HUES48 (cell line): ENCODE measurements around the gene VSIG10L.
A peak's percentile ranks its signal among the peaks of the same experiment; 100 is the strongest.

Source experiments
- H3K27ac ChIP-seq: one replicate; pipeline ENCODE4 v1.7.0; 2013; ENCODE audit warnings: low read depth, low read length, inconsistent platforms
- H3K27me3 ChIP-seq: 2 replicates; pipeline ENCODE4 v1.6.1; 2013; ENCODE audit warnings: mild to moderate bottlenecking, low read length; ENCODE audit not compliant: control insufficient read depth, insufficient read depth
- H3K36me3 ChIP-seq: 2 replicates; pipeline ENCODE4 v1.6.1; 2013; ENCODE audit warnings: low read length; ENCODE audit not compliant: control insufficient read depth, insufficient read depth
- H3K4me1 ChIP-seq: 2 replicates; pipeline ENCODE4 v1.6.1; 2013; ENCODE audit warnings: mild to moderate bottlenecking, low read length; ENCODE audit not compliant: control insufficient read depth, insufficient read depth
- H3K4me3 ChIP-seq: 2 replicates; pipeline ENCODE4 v1.5.1; 2013; ENCODE audit warnings: mild to moderate bottlenecking, low read depth, low read length
- H3K9ac ChIP-seq: 2 replicates; pipeline ENCODE4 v1.6.1; 2013; ENCODE audit warnings: mild to moderate bottlenecking, low read depth, low read length, moderate library complexity
- H3K9me3 ChIP-seq: 2 replicates; pipeline ENCODE4 v1.6.1; 2013; ENCODE audit warnings: low read length; ENCODE audit not compliant: control insufficient read depth, insufficient read depth

Gene VSIG10L

DNA sequence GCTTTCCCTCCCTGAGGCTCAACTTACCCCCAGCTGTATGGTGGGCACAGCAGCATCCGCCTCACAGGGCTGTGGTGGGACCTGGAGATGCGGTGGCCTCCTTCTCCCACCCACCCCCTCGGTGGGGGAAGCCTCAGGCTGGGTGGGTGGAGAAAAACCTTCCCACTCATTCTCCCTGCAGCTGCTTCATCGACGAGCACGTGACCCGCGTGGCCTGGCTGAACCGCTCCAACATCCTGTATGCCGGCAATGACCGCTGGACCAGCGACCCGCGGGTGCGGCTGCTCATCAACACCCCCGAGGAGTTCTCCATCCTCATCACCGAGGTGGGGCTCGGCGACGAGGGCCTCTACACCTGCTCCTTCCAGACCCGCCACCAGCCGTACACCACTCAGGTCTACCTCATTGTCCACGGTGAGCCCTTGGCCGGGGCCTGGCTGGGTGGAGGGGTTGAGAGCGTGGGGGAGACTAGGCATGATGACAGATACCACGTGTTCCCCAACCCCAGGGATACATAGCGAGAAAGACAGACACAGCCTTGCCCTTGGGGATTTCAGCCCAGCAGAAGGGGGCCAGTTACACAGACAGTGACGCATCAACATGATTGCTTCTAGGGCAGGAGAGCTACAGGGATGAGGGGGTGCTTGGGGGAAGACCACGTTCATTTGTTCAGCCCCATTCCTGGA is 18.3 kb downstream of the VSIG10L start:
- Histone ChIP-seq H3K4me1 (peaks cover 4% of the 10 kb centered on the region; the same call in 1 of the 2 replicates), H3K36me3 (0 out of 2 replicates have a peak, but pooled peaks cover 4% of the 10 kb centered on the region), H3K9me3 (no peaks in the 10 kb centered on the region), H3K4me3 (no peak overlapping the region), H3K27me3 (peaks cover 7% of the 10 kb centered on the region), H3K9ac (no peak overlapping the region), H3K27ac (no peak overlapping the region)

DNA sequence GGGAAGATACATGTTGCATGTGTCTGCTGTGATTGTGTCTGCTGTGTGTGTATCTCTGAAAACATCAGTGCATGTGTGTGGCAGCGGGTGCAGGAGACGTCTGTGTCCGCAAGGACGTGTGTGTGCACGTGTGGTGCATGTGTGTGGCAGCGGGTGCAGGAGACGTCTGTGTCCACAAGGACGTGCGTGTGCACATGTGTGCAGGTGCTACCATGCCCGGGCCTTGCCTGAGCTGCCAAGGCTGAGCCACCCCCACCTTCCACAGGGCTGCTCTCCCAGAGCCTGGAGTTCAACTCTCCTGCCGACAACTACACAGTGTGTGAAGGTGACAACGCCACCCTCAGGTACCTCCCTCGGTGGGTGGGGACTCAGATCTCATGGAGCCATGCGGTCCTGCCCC is 20.1 kb downstream of the VSIG10L start:
- Histone ChIP-seq H3K9ac (no peak overlapping the region), H3K27me3 (no peaks in the 10 kb centered on the region), H3K9me3 (no peaks in the 10 kb centered on the region), H3K27ac (no peak overlapping the region), H3K36me3 (0 out of 2 replicates have a peak, but pooled peaks cover 4% of the 10 kb centered on the region), H3K4me3 (no peak overlapping the region), H3K4me1 (no peaks in the 10 kb centered on the region)

GRCh38 chr19:51320280-51320657 is 21.7 kb downstream of the VSIG10L start:
- H3K27ac ChIP-seq = no peak overlapping the region
- H3K36me3 ChIP-seq = 0 out of 2 replicates have a peak, but pooled peaks cover 4% of the 10 kb centered on the region

GRCh38 chr19:51319649-51320279 is 22.2 kb downstream of the VSIG10L start:
- Histone ChIP-seq H3K9me3 (no peaks in the 10 kb centered on the region), H3K4me1 (no peaks in the 10 kb centered on the region), H3K36me3 (0 out of 2 replicates have a peak, but pooled peaks cover 4% of the 10 kb centered on the region), H3K27ac (no peak overlapping the region), H3K4me3 (no peak overlapping the region), H3K27me3 (no peaks in the 10 kb centered on the region), H3K9ac (no peak overlapping the region)

More at GRCh38 chr19:51320280-51320657, 21.7 kb downstream of the VSIG10L start:
- H3K4me3 ChIP-seq = no peak overlapping the region
- no peak overlapping the region for H3K9ac ChIP-seq
- no peaks in the 10 kb centered on the region for H3K9me3 ChIP-seq
- H3K27me3 ChIP-seq = no peaks in the 10 kb centered on the region
- H3K4me1 ChIP-seq = no peaks in the 10 kb centered on the region

DNA sequence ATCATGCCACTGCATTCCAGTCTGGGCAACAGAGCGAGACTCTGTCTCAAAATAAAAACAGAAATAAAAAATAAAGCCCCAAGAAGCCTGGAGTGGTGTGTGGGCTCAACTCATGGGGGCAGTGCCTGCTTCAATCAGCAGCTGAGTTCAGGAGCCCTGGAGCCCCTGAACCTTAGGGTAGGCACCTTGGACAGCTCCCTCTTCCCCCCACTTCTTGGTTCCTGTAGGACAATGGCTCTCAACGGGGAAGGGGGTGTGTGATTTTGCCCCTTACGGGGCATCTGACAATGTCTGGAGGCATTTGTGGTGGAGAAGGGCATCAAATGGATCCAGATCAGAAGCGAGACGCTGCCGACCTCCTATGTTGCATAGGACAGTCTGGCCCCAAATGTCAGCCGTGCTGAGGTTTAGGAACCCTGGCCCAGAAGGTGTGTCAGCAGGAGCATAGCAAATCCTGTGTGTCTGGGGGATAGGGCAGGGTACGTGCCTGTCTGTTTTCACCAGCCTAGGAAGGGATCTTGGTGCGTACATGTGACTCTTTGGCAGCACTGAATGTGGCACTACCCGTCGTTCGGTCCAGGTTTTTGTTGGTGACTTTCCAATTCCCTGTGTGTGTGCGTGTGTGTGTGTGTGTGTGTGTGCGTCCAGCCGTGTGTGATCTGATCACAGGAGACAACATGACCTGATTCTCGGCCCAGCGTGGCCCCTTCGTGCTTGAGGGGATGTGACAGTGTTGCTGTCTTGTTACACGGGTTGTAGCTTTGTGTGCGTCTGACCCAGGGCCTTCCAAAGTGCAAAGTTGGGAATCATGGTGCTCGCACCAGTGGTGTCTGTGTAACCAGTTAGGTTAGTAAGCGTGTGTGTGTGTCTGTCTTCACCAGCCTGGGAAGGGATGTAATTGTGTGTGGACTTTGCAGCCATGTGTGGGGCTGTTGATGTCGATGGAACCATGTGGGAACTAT is 23.0 kb downstream of the VSIG10L start:
- Histone ChIP-seq H3K4me3 (no peak overlapping the region), H3K27me3 (no peaks in the 10 kb centered on the region), H3K36me3 (0 out of 2 replicates have a peak, but pooled peaks cover 1% of the 10 kb centered on the region), H3K4me1 (no peaks in the 10 kb centered on the region), H3K27ac (no peak overlapping the region), H3K9me3 (no peaks in the 10 kb centered on the region), H3K9ac (no peak overlapping the region)

DNA sequence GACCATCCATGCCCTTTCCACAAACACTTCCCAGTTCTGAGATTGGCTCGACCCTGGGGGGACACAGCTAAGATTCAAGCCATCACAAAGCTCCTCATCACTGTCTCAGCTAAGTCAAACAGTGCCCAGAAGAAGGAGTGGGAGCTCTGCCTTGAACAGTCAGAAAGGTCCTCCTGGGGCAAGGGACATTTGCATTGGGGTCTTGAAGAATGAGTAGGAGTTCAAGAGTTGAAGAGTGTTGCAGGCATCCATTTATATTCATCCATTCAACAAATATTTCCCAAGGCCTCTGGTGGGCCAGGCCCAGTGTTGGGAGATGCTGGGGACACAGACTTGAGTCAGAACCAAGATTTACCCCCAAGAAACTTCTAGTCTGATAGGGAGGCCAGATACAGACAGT is 24.0 kb downstream of the VSIG10L start:
- no peak overlapping the region for H3K9ac ChIP-seq
- no peaks in the 10 kb centered on the region for H3K4me1 ChIP-seq
- H3K9me3 ChIP-seq = no peaks in the 10 kb centered on the region
- H3K36me3 ChIP-seq = no peaks in the 10 kb centered on the region
- no peaks in the 10 kb centered on the region for H3K27me3 ChIP-seq
- no peak overlapping the region for H3K4me3 ChIP-seq
- H3K27ac ChIP-seq = no peak overlapping the region

GRCh38 chr19:51317376-51317775 is 24.6 kb downstream of the VSIG10L start:
- Histone ChIP-seq H3K9me3 (no peaks in the 10 kb centered on the region), H3K27me3 (no peaks in the 10 kb centered on the region), H3K4me1 (peaks cover 2% of the 10 kb centered on the region)

DNA sequence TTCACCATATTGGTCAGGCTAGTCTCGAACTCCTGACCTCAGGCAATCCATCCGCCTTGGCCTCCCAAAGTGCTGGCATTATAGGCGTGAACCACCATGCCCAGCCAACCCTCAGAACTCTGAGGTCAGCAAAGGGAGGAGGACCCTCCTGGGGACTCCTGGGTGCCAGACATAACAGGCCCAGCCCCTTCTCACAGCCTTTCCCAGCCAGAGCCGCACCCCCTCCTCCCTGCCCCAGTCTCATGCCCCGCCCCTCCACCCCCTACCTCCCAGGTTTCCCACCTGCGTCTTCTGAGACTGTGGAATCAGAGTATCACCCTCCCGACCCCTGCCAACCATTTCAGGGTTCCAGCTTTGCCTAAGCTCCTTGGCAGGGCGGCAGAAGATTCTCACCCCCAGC is 25.3 kb downstream of the VSIG10L start:
- no peak overlapping the region for H3K27ac ChIP-seq
- H3K9ac ChIP-seq = no peak overlapping the region
- H3K36me3 ChIP-seq = no peaks in the 10 kb centered on the region
- H3K4me1 ChIP-seq = peaks cover 4% of the 10 kb centered on the region
- no peaks in the 10 kb centered on the region for H3K27me3 ChIP-seq
- H3K9me3 ChIP-seq = no peaks in the 10 kb centered on the region
- no peak overlapping the region for H3K4me3 ChIP-seq

More at GRCh38 chr19:51317376-51317775, 24.6 kb downstream of the VSIG10L start:
- H3K36me3 ChIP-seq = no peaks in the 10 kb centered on the region
- no peak overlapping the region for H3K27ac ChIP-seq
- H3K9ac ChIP-seq = no peak overlapping the region
- no peak overlapping the region for H3K4me3 ChIP-seq

DNA sequence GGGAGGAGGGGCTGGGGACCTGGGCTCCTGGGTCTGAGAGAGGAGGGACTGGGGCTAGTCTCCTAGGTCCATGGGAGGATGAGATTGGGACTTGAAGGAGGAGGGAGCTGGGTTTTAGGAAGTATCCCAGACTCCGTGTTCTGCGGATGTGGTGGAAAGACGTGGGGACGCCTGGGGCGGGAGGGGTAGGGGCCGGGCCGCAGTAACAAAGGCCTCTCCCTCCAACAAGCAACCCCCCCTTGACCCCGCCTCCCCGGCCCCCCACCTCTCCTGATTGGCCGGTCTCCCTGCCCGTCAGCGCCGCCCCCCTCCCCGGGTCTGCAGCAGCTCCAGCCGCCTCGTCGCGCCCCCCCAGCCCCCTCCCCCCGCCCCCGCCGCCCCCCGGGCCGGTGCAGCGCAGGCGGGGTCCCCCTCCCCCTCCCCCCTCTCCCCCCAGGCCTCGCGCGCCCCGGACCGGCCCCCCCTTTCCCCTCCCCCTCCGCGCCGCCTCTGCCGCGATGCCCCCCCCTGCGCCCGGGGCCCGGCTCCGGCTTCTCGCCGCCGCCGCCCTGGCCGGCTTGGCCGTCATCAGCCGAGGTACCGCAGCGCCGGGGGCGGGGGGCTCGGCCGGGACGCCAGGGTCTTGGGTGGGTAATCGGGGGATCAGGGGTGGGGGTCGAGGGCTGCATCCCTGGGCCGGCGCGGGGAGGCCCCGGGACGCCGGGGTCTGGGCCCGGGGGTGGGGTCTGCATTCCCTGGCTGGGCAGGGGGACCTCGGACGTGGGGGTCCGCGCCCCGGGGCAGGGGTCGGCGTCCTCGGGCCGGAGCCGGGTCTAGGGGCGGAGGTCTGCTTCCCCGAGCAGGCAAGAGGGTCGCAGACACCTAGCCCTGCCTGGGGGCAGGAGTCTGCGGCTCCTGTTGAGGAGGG is 30.3 kb downstream of the VSIG10L start, which contains the start of gene IGLON5:
TSS of gene IGLON5 (plus strand) at position 294 of the 907 bp plus-strand sequence. CDS start at position 498, 204 bp downstream.
- no peaks in the 10 kb centered on the region for H3K36me3 ChIP-seq
- H3K4me3 ChIP-seq = peak within 1 kb of the TSS; percentile 64
- no peaks in the 10 kb centered on the region for H3K27me3 ChIP-seq
- H3K9me3 ChIP-seq = no peaks in the 10 kb centered on the region
- no peak within 1 kb of the TSS for H3K9ac ChIP-seq
- H3K27ac ChIP-seq = no peak within 1 kb of the TSS
- peaks cover 12% of the 10 kb centered on the region for H3K4me1 ChIP-seq

DNA sequence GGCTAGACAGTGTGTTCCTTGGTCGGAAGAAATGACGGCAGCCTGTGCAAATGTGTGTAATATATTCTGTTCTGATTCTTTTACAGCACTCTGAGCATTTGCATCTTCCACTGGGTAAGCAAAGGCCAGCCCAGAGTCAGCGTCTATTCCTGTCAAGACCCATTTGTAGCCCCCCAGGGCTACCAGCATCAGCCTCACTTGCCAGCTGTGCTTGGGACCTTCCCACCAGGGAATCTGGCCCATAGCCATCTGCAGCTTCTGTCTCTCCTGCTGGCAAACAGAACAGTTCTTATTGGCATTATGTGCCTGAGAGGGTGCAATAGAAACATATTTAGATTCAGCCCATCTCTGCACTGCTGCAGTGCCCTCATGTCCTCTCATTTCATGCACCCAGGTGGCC is 36.5 kb downstream of the VSIG10L start:
- Histone ChIP-seq H3K9ac (no peak overlapping the region), H3K4me3 (no peak overlapping the region)

More for the DNA sequence above, 36.5 kb downstream of the VSIG10L start:
- Histone ChIP-seq H3K36me3 (no peaks in the 10 kb centered on the region), H3K9me3 (no peaks in the 10 kb centered on the region), H3K27ac (no peak overlapping the region), H3K4me1 (peaks cover 8% of the 10 kb centered on the region; the same call in 1 of the 2 replicates), H3K27me3 (no peaks in the 10 kb centered on the region)
